Left lung (tissue), 14 donors: Measurements from ENCODE around the gene DNAJC12. TPM values are rescaled to one million over a fixed set of nuclear protein-coding genes. Genes with fewer than 3 reads are reported as not detected.
A peak's percentile ranks its signal among the peaks of the same experiment; 100 is the strongest.

Source experiments
- ATAC-seq: fragments of 200-7000 bp; cut with Tn5 transposase; one replicate; pipeline ENCODE4 v1.9.1; 2020; ENCODE audit warnings: moderate library complexity
- DNase-seq, 4 donors: peaks; one replicate each; pipeline ENCODE4 v3.0.0-alpha.2; 2013 to 2020
- H3K27ac ChIP-seq, 2 donors: fragments of 200-600 bp; sonication (generic) in 1 of 2; one replicate each; pipeline versions ENCODE4 v1.5.0 to v1.8.0; 2020 to 2021
- H3K27me3 ChIP-seq, 2 donors: fragments of 200-600 bp; sonication (generic) in 1 of 2; one replicate each; pipeline versions ENCODE4 v1.5.0 to v1.8.0; 2020 to 2021
- H3K36me3 ChIP-seq, 2 donors: fragments of 200-600 bp; sonication (generic) in 1 of 2; one replicate each; pipeline versions ENCODE4 v1.5.0 to v1.8.0; 2020 to 2021
- H3K4me1 ChIP-seq, 2 donors: fragments of 200-600 bp; one replicate each; pipeline ENCODE4 v1.8.0; 2021
- H3K4me3 ChIP-seq, 2 donors: fragments of 200-600 bp; sonication (generic) in 1 of 2; one replicate each; pipeline versions ENCODE4 v1.5.0 to v1.8.0; 2020 to 2021; ENCODE audit warnings: mild to moderate bottlenecking in 1 of 2
- H3K9me3 ChIP-seq, 2 donors: fragments of 200-600 bp; sonication (generic) in 1 of 2; one replicate each; pipeline versions ENCODE4 v1.5.0 to v1.8.0; 2020 to 2021
- intact Hi-C, 2 donors: fragments of 100-400 bp; cut with DNase I; formaldehyde crosslinking; loops; one replicate each; pipeline versions ENCODE4 v1.11.2 to v1.14.2; 2022
- long read RNA-seq, 12 donors: library from polyadenylated mRNA in 2 of 12; unstranded in 2 of 12; transcript quantifications; one replicate each; pipeline ENCODE4 v2.0.0 and lab custom pipeline, GENCODE V29; 2019 to 2026
- polyA plus RNA-seq, 6 donors: library from polyadenylated mRNA; unstranded; fragments of 120-200 nt; gene quantifications; one replicate each; pipeline ENCODE4 v1.2.1, GENCODE V29; 2013; ENCODE audit not compliant: insufficient read length in 6 of 6
- total RNA-seq, 2 donors: library from RNA; stranded (reverse); fragmentation: NEBNext Ultra II Directional; extraction: Animal tissue kit (Norgen Biotek cat#: 25700); gene quantifications; one replicate each; pipeline ENCODE4 v1.2.1, GENCODE V29; 2021
- TF ChIP-seq, protein P1 (sequence below), 2 donors: fragments of 200-600 bp; sonication (generic) in 1 of 2; IDR thresholded peaks; one replicate each; pipeline versions ENCODE4 v1.5.0 to v1.8.0; 2021; ENCODE audit warnings: antibody characterized with exemption in 2 of 2
- donor health status: DM: no; HTN: yes; CAD: no.
- donor health status: DM: no; HTN: no; CAD: no.

Gene DNAJC12
- total RNA-seq (1 to 10 TPM; 2.4 to 3.3 TPM), polyA plus RNA-seq (1 to 10 TPM; 5.9 to 9.0 (median 7.9) TPM)
- long read RNA-seq, donor 1, partial matches to known transcripts = 0 of 2 reads
- long read RNA-seq, donor 1, other reads (novel, unspliced or antisense) = 0 of 2 reads
- long read RNA-seq, donor 2, transcript DNAJC12-201 (5 exons, 1,201 nt) = major isoform, 7 of 13 reads
- long read RNA-seq, donor 2, partial matches to known transcripts = 5 of 13 reads
- long read RNA-seq, donor 2, other reads (novel, unspliced or antisense) = 0 of 13 reads
- long read RNA-seq, donor 3, partial matches to known transcripts = 0 of 2 reads
- long read RNA-seq, donor 3, other reads (novel, unspliced or antisense) = 0 of 2 reads
- long read RNA-seq, donor 4, partial matches to known transcripts = 2 of 3 reads
- long read RNA-seq, donor 4, other reads (novel, unspliced or antisense) = 0 of 3 reads
- long read RNA-seq, donor 5, partial matches to known transcripts = 0 of 5 reads
- long read RNA-seq, donor 5, other reads (novel, unspliced or antisense) = 0 of 5 reads
- long read RNA-seq, donor 6, transcript DNAJC12-201 (5 exons, 1,201 nt) = major isoform, 5 of 5 reads
- long read RNA-seq, donor 6, partial matches to known transcripts = 0 of 5 reads
- long read RNA-seq, donor 6, other reads (novel, unspliced or antisense) = 0 of 5 reads
- long read RNA-seq, donor 7, partial matches to known transcripts = 0 of 2 reads
- long read RNA-seq, donor 7, other reads (novel, unspliced or antisense) = 0 of 2 reads
- long read RNA-seq, donor 8 = 0 reads
- long read RNA-seq, donor 9 = 0 reads
- long read RNA-seq, donor 10, partial matches to known transcripts = 0 of 2 reads
- long read RNA-seq, donor 10, other reads (novel, unspliced or antisense) = 0 of 2 reads
- long read RNA-seq, donor 11, transcript DNAJC12-201 (5 exons, 1,201 nt) = major isoform, 11 of 18 reads
- long read RNA-seq, donor 11, partial matches to known transcripts = 7 of 18 reads
- long read RNA-seq, donor 11, other reads (novel, unspliced or antisense) = 0 of 18 reads
- long read RNA-seq, donor 12, partial matches to known transcripts = 0 of 2 reads
- long read RNA-seq, donor 12, other reads (novel, unspliced or antisense) = 0 of 2 reads

- peak; percentile 89 for ATAC-seq
- Histone ChIP-seq H3K27ac (no peak within 1 kb of the TSS), H3K4me1 (no peaks in the 10 kb centered on the region)
Observed at GRCh38 chr10:67837541-67838314, at the start of gene DNAJC12. DNAJC12 (minus strand) TSS chr10:67838188; CDS start chr10:67838011, 177 bp downstream.

DNA sequence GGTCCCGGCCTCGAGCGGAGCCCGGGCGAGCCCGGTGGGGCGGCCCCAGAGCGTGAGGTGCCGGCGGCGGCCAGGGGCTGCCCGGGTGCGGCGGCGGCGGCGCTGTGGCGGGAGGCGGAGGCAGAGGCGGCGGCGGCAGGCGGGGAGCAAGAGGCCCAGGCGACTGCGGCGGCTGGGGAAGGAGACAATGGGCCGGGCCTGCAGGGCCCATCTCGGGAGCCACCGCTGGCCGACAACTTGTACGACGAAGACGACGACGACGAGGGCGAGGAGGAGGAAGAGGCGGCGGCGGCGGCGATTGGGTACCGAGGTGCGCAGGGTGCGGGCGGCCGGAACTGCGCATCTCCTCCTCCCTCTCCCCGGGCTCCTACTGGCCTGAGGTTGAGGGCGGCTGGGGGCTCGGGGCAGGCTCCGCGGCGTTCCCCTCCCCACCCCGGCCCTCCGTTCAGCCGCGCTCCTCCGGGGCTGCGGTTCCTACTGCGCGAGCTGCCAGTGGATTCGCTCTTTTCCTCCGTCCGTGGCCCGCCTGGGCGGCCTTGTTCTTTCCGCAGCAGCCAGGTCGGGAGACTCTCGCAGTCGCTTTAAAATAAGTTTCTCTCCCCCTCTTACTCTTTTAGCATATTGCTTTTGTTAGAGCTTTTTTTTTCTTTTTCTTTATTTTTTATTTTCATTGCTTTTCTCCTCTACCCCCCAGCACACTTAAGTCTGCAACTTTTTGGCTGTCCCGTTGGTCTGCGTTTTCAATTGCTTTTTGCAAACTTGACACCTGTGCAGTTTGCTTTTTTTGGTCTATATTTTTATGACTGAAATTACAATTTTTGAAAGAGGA lies 47.1 kb upstream of the DNAJC12 start:
- peak overlapping the region; percentile 52 to 77 for H3K4me3 ChIP-seq
- peak overlapping the region; percentile 96 to 98 for H3K27ac ChIP-seq
- intact Hi-C loops = no loop called here
- peak; percentile 84 for ATAC-seq
- peak; percentile 68 to 97 (median 83) for DNase-seq
- TF ChIP-seq, protein P1, sequence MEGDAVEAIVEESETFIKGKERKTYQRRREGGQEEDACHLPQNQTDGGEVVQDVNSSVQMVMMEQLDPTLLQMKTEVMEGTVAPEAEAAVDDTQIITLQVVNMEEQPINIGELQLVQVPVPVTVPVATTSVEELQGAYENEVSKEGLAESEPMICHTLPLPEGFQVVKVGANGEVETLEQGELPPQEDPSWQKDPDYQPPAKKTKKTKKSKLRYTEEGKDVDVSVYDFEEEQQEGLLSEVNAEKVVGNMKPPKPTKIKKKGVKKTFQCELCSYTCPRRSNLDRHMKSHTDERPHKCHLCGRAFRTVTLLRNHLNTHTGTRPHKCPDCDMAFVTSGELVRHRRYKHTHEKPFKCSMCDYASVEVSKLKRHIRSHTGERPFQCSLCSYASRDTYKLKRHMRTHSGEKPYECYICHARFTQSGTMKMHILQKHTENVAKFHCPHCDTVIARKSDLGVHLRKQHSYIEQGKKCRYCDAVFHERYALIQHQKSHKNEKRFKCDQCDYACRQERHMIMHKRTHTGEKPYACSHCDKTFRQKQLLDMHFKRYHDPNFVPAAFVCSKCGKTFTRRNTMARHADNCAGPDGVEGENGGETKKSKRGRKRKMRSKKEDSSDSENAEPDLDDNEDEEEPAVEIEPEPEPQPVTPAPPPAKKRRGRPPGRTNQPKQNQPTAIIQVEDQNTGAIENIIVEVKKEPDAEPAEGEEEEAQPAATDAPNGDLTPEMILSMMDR (IDR thresholded peaks at IDR 0.05) = no peak
- no peaks in the 10 kb centered on the region for H3K27me3 ChIP-seq
- H3K9me3 ChIP-seq = no peaks in the 10 kb centered on the region
- peaks cover 0 to 34% of the 10 kb centered on the region in 2 donors for H3K36me3 ChIP-seq
- peaks cover 11 to 21% of the 10 kb centered on the region in 2 donors for H3K4me1 ChIP-seq

More at GRCh38 chr10:67837541-67838314, at the start of gene DNAJC12:
- peak in 2 of 4 donors; percentile 42 to 76 for DNase-seq
- intact Hi-C loops = no loop called here
- H3K27me3 ChIP-seq = no peaks in the 10 kb centered on the region
- TF ChIP-seq, protein P1 (IDR thresholded peaks at IDR 0.05) = no peak
- no peaks in the 10 kb centered on the region for H3K9me3 ChIP-seq
- H3K4me3 ChIP-seq = peak within 1 kb of the TSS; percentile 1 to 3
- no peaks in the 10 kb centered on the region for H3K36me3 ChIP-seq

DNA sequence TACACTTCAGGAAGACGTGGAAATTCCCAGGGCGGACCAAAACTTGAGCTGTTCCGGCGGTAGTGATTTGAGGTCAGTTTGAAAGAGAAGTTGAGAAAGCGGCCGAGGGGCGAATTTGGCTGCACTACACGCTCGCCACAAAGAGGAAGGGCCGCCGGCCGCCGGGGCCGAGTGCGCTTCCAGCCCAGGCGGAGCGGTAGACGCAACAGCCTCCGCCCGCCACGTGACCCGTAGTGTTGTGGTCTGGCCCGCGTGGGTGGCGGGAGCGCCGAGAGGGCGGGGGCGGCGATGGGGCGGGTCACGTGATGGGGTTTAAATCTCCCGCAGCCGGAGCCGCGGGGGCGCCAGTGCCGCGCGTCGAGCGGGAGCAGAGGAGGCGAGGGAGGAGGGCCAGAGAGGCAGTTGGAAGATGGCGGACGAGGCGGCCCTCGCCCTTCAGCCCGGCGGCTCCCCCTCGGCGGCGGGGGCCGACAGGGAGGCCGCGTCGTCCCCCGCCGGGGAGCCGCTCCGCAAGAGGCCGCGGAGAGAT lies 46.4 kb upstream of the DNAJC12 start, which contains the start of gene SIRT1:
TSS of gene SIRT1 (plus strand) at position 344 of the 529 bp plus-strand sequence. CDS start at position 410, 66 bp downstream.
- H3K36me3 ChIP-seq = peaks cover 0 to 27% of the 10 kb centered on the region in 2 donors
- DNase-seq = peak; percentile 93 to 99 (median 98)
- no peaks in the 10 kb centered on the region for H3K27me3 ChIP-seq
- intact Hi-C loops = no loop called here
- no peaks in the 10 kb centered on the region for H3K9me3 ChIP-seq
- peak within 1 kb of the TSS; percentile 52 to 77 for H3K4me3 ChIP-seq
- peaks cover 11 to 21% of the 10 kb centered on the region in 2 donors for H3K4me1 ChIP-seq
- TF ChIP-seq, protein P1 (IDR thresholded peaks at IDR 0.05) = no peak
- H3K27ac ChIP-seq = peak within 1 kb of the TSS; percentile 96 to 98
- peak; percentile 93 for ATAC-seq
